ENCODE data around the gene OSTN.
A peak's percentile ranks its signal among the peaks of the same experiment; 100 is the strongest.
"Not testable (repeated sequence)": the region's sequence is repeated elsewhere in the genome, so short reads cannot be mapped to it uniquely, and the experiment has no call there.

Gene OSTN

DNA sequence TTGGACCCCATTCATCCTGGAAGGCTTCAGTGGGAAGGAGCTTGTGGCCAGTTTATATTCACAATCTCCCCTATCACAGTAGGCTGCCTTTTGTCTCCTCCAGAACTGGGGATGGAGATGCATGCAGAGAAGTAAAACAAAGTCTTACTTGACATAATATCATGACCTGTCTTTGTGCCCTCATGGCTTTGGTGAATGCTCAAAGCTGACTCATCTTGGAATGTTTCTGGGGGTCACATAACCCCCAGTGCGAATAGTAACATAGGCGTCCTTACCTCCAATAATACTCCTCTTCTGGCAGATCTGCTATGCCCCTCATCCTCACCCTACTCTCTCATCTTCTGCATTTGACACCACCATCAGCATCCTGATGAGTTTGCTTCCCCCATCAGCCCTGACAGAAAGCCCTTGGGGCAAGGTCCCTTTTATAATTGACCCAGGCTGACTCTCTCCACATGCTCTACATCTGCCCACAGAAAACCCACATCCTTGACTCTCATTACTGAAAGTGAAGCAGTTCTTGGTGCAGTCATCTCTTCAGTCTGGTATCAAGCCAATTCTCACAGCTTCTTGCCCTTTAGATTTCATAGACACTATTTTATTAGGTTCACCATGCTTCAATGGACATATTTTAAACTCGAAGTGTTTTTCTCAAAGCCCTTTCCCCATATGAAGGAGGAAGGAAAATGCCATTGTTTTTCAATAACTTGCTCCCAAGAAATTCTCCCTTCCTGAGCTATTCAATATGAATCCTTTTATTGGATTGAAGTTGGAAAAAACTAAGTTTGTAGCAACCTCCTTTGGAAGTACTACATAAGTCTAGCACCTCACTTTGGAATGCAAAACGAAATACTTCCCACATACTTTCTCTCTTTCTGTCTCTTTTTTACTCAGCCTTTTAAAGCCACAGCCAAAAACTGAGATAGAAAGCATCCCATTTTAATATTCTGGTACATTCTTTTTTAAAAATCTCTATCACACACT lies 36.6 kb downstream of the OSTN start:
- DNase-seq: no peak

DNA sequence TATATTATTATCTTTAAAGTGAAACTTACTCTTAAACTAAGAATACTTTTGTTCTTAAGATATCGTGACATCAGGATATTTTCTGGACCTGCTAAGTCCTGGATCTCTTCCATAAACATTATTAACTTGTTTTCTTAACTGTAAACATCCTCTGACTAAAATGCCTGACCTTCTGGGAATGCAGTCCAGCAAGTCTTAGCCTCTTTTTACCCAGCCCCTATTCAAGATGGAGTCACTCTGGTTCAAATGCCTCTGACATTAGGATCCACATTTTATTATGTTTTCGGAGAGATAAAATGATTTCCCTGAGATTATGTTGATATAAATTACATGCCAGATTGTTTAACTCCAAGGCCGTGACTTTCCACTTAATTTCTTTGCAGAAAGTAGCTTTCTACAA lies 37.6 kb downstream of the OSTN start:
- DNase-seq: no peak

DNA sequence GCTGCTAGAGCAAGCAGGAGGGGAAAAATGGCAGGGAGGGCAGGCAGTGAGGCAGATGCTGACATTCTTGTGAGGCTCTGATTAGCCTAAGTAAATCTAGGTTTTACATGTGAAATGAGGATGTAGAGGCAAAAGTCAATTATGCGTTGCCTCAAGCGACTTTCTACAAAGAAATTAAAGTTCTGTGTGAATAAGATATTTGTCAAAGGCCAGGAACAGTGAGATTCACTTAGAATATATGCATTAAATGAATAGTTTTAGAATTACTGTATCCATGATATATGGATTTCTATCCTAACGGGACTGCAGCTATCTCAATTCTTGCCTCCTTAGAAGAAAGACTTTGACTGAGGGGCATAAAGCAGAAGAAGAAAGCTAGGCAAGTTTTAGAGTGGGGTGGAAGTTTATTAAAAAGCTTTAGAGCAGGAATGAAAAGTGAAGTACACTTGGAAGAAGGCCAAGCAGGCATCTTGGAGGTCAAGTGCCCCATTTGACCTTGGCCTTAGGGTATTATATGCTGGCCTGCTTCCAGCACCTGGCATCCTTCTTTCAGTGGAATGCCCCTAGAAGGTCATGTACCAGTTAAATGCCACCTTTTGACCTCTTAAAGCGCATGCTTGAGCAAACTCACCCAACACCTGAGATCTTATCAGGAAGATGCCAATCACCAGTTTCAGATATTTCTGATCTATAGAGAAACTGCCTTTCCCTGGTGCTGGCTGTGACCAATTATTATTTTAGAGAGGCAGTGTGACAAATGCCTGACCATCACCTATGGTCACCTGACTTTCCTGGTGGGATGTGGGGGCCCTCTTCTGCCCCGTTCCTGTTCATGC lies 38.2 kb downstream of the OSTN start:
- peak; percentile 40 for DNase-seq

DNA sequence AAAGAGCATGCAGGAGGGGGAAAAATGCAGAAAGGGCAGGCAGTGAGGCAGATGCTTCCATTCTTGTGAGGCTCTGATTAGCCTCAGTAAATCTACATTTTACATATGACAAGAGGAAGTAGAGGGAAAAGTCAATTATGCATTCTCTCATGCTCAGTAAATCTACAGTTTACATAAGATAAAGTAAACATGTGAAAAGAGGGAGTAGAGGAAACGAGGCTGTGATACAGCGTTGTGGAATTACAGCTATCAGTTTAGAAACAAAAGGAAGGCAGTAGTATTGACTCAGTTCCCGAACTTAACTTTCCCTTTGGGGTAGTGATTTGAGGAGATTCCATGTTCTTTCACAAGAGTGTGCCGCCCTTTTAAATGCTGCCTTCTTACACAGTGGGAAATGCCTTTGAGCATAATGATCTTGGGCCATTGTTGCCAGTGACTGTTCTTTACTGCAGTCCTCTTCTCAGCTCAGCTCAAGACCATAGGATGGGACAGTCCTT lies 39.3 kb downstream of the OSTN start:
- no peak for DNase-seq

DNA sequence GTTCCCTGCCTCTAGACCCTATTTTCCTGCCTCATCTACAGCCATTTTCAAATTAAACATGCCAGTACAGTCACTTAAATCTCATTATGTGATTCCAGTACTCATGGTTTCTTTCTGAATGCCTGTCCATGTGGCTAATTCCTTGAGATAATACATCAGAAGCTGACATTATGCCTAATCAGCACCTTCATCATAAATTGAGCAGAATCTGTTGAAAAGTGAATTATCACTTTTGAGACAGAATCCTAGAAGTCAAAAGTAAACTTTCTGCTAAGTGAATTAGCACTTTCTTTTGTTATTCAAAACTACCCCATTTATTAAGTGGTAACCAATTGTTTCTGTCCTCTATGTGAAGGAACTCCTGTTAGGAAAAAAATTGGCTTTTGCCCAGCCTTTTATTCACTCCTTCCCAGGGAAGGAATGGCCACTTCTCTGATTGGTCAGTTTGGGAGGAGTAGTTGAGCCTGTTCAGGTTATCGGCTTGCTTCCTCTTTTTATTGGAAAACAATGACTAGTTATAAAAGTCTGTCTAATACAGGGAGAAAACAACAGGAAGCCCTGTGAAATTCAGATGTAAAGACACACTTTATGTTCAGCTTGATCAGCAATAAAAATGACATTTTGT lies 40.5 kb downstream of the OSTN start:
- DNase-seq: no peak

DNA sequence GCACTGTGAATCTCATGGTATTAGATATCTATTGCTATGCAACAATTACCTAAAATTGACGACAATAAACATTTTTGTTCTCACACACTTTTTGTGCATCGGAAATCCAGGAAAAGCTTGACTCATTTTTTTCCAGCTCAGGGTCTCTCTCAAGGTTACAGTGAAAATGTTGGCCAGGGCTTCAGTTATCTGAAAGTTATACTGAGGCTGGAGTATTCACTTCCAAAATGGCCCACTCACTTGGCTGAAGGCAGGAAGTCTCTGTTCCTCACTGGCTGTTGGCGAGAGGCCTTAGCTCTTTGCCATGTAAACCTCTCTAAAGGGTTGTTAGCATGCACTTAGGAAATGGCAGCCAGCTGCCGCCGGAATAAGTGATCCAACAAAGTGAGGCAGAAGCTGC lies 41.4 kb downstream of the OSTN start:
- no peak for DNase-seq

DNA sequence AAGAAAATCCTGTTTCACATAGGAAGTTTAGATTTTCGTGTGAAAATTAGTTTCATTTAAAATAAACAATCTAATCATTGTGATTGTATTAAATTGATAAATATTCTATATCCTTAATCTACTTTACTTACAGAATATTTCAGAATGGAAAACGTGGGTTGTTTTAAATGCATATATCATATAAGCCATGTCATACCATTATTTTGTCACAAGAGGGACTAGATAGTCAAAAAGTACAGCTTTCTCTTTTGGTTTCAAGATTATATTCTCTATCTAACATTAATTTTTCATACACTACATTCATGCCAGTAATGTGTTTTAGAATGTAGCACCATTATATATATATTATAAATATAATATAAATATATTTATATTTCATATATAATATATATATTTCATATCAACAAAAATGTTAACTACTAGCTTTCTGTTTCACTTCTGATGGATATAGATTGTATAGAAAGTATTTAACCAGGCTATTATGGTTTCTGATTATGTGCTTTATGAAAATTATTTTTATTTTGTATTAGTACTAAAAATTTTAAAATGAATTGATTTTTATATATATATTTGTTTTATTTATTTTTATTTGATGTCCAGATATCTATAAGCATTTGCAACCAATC lies 45.3 kb downstream of the OSTN start:
- no peak for DNase-seq

DNA sequence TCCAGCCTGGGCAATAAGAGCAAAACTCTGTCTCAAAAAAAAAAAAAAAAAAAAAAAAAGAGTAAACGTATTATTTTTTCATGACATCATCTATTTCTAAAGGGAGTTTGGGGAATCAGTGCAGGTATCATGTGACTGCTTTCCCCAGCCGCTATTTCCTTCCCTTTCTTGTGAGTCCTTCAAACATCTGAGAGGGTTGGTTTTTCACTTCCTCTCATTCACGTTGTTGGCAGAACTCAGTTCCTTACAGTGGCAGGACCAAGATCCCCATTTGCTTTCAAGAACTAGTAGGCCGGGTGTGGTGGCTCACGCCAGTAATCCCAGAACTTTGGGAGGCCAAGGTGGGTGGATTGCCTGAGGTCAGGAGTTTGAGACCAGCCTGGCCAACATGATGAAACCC lies 47.0 kb downstream of the OSTN start:
- DNase-seq: not testable (repeated sequence)

DNA sequence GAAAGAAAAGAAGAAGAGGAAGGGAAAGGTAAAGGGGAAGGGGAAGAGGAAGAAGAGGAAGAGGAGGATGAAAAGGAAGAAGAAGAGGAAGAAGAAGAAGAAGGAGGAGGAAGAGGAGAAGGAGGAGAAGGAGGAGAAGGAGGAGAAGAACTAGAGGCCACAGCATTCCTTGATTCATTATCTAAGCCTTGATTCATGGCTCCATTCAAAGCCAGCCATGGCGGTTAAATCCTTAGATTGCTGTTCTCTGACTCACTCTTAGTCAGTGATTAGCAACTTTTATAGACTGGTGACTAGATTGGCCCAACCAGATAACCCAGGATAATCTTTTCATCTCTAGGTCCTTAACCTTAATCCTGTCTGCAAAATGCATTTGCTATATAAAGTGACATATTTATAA lies 47.6 kb downstream of the OSTN start:
- DNase-seq: no peak

DNA sequence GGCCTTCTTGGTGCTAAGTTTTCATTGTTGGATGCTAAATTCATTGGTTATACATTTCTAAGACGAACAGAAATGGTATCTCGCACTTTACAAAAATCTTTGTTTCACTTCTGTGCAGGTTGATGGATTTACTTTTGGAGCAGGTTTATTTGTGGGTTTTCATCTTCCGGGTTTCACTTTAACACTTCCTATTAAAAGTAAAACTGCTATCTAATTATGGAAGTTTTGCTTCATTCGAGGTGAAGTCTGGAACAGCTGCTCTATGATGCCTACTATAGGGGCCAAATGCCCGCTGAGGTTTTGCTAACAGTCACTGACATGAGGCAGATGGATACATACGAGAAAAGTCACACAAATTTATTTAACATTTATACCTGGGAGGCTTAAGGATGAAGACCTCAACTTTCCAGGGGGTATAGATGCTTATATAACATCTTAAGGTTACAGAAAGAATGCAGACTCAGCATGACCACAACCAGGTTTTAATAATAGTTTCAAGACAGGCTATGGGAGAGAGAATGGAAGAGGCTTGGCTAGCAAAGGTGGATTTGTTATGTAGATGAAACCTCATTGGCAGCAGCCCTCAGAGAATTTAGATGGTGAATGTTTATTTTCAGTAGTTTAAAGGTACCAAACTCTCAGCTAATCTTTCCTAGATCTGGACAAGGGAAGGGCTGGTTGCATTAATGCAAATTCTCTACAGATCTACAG lies 54.2 kb downstream of the OSTN start:
- DNase-seq: peak; percentile 18

DNA sequence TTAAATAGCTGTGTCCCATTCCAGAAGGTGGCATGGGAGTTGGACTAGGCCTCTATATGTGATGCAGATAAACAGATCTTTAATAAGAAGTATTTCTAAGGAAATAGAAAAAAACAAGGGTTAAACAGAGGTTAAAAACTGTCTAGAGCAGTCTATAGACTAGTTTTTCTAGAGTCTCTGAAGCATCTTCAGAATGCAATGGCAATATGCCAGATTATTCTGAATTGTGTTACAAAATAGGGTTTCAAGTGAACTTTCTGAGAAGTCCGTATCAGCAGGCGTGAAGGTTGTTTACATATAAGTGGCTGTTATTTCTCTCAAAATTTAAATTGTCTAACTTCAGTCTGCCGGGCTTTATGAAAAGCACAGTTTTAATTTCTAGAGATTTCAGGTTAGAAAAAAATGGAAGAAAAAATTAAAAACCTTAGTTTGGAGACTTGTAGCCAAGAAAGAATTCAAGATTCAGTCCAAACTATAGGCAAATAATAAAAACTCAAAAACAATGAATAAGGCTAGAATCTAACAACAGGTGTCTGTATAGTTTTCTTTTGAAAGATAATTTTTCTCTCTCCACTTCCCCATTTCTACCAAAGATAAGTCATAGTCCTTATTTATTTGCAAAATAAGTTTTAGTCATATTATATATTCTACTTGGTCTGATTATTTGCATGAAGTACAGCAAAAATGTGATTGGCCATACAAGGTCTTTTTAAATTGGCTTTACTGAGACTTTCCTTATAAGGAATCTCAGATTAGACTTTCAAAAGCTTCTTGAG lies 55.2 kb downstream of the OSTN start:
- DNase-seq: no peak

DNA sequence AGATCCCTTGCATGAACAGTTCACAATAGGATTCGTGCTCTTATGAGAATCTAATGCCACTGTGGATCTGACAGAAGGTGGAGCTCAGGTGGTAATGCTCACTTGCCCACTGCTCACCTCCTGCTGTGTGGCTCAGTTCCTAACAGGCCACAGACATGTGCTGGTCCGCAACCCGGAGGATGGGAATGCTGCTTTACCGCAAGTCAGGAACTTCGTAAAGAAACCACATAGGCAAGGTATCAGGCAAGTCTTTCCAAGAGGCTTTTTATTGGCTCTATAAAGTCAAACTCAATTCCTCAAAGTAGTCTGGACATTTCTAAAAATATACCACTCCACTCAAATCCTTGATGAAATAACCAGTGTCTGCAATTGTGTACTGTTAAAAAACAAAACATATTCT lies 56.1 kb downstream of the OSTN start:
- no peak for DNase-seq

DNA sequence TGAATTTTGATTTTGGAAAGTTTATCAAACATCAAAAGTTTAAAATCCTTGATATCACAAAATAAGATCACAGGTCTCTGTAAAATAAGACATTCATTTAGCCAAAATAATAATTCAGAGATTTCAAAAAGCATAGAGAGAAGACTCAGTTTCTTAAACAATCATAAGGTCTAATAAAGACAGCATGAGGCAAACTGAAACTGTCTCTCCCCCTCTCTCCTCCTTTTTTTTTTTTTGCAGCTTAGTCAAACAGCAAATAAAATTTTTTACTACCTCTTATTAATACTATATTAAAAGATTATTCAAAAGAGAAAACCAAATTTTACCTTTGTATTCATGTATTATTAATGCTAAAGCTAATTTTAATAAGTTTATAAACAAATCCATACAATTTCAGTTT lies 57.4 kb downstream of the OSTN start:
- DNase-seq: no peak

DNA sequence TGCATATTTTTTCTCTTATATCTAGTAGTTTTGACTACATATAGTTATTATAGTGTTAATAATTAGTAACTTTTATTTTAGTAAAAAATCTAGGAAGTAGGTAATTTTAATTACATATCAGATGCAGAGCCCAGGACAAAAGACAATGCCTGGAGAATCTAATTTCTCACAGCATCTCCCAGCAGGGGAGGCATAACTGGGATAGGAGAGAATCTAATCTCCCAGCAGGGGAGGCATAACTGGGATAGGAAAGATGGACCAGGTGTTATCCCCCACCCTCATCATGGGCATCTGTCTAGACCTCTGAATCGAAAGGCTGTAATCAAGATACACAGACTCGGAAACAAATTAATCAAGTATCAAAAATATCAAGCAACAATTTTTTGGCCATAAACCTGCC lies 58.2 kb downstream of the OSTN start:
- no peak for DNase-seq

DNA sequence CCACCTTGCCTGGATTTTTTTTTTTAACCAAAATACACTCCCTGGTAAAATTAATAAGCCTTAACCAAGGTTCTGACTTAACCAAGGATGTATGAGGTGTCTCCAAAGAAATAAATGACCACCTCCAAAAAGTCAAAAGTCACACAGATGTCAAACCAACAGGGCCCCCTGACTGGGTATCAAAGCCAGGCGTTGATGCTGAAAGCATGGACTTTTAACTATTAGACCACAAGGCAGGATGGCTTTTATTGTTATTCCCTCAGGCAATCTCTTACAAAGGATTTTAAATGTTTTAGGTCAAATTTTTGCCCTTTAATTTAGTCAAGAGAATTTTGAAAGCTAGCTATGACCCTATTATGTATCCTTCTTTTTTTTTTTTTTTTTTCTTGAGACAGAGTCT lies 60.4 kb downstream of the OSTN start:
- DNase-seq: no peak

DNA sequence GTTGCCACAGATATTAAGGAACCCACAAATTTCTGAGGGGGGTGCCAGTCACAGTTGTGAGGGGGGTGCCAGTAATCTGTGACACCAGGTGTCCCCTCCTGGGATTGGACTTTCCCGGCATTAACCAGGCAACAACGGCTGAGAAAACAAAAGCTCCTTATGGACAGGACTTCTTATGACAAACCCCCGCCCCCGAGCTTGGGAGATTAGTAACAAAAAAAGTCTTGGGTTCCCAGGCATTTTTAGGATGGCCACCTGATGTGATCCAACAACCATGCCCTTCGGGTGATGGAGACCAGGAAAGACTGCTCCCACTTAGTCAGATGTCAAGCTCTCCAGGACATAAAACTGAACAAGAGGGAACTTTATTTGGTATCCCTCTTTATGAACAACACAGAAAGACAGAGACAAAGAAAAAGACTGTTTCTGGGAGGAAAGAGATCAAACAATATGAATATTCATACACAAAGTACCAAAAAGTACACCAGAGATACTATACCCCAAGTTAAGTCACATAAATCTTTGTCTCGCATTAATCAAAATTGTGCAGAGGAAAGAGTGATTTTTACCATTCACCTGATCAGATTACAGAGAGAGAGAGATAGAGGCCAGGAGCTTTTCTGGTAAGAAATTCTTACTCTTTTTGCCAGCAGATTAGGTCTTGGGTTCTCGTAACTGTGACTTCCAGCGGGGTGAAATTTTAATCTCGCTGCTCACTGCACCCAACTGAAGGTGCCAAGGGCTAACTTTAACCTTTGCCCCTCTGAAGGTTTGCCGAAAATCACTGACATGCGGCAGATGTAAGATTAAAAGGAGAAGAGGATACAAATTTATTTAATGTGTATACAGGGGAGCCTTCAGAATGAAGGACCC lies 61.6 kb downstream of the OSTN start:
- DNase-seq: no peak

DNA sequence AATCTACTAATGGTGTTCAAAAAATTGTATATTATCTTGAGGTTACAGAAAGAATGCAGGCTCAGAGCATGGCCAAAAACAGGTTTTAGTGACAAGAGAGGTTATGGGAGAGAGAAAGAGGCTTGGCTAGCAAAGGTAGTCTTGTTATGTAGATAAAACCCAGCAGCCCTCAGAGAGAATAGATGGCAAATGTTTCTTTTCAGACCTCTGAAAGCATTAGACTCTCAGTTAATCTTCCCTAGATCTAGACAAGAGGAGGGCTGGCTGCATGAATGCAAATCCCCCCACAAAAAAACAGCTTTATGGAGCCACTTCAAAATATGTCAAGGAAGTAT lies 62.2 kb downstream of the OSTN start:
- no peak for DNase-seq

DNA sequence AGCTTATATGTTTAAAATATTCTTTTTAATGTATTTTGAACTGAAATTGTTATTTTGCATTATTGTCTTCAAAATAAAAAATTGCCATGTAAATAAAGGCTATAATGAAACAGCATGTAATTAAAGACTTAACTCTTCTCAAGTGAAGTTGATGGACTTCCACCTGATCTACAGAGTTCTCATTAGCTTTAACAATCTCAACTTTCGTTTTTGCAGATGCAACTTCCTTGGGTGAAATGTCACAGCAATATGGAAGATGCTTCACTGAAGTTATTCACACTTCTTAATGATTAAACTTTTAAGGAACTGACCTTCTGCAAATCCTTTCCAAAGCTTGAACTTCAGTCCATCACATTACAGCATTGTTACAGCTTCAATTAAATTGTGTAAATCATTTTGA lies 63.6 kb downstream of the OSTN start:
- DNase-seq: no peak

DNA sequence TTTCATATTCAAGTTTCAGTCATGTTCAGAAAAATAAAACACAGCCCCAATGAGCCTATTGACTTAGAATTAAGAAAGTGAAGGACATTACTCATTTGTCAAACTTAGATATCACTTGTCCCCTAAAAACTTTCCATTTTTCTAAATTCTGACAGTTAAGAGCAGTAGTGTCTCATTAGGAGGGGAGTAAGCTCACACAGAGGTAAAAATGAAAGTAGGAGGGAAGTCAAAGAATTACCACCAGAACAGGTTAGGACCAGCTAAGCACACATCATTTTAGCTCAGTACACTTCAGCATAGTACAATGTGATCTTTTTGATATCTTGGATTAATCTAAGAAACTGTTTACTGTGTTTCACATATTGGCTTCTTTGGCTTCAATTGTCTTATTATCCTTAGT lies 64.3 kb downstream of the OSTN start:
- DNase-seq: no peak

DNA sequence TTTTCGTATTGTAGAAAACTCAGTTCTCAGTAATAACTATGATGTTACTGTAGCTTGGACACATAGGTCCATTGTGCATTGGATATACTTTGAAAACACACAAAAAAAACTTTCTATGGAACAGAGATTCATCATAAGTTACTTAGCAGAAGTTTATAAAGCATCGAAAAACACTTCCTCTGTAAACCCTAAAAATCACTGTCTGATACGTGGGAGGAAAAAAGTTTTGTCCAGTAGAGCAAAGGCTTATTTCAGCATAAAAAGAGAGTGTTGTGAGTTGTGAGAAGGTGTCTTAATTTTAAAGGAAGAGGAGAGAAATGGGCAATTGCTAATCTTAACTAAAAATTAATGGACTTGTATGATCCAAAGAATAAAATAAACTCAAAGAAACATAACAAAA lies 64.8 kb downstream of the OSTN start:
- DNase-seq: no peak

DNA sequence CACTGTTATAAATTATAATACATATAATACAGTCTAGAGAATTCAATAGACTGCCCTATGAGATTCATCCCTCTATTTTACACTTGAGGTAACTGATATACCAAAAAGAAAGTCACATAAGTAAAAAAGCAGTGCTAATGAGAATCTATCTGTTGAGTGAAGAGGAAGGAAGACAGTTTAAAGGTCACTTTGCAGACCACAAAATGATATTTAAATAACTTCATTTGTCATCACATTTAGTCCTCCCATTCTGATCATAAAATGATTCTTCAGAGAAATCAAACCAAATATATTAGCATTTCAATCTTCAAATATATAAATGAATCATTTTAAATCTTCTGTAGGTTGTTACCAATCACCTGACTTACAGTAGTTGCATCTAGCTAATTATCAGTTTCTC lies 69.7 kb downstream of the OSTN start:
- no peak for DNase-seq
